Stimulated activated CD4-positive, alpha-beta T cell treated with anti-CD3 and anti-CD28 coated beads, Interleukin-1b, Interleukin-23, amount 100 ng/mL, for 48 hours (primary cell): Measurements from ENCODE around the gene NBPF14.
"Not testable (repeated sequence)": the region's sequence is repeated elsewhere in the genome, so short reads cannot be mapped to it uniquely, and the experiment has no call there.

Source experiments
- DNase-seq: peaks from one replicate; pipeline ENCODE4 v3.0.0-alpha.2; 2020

Gene NBPF14, protein sequence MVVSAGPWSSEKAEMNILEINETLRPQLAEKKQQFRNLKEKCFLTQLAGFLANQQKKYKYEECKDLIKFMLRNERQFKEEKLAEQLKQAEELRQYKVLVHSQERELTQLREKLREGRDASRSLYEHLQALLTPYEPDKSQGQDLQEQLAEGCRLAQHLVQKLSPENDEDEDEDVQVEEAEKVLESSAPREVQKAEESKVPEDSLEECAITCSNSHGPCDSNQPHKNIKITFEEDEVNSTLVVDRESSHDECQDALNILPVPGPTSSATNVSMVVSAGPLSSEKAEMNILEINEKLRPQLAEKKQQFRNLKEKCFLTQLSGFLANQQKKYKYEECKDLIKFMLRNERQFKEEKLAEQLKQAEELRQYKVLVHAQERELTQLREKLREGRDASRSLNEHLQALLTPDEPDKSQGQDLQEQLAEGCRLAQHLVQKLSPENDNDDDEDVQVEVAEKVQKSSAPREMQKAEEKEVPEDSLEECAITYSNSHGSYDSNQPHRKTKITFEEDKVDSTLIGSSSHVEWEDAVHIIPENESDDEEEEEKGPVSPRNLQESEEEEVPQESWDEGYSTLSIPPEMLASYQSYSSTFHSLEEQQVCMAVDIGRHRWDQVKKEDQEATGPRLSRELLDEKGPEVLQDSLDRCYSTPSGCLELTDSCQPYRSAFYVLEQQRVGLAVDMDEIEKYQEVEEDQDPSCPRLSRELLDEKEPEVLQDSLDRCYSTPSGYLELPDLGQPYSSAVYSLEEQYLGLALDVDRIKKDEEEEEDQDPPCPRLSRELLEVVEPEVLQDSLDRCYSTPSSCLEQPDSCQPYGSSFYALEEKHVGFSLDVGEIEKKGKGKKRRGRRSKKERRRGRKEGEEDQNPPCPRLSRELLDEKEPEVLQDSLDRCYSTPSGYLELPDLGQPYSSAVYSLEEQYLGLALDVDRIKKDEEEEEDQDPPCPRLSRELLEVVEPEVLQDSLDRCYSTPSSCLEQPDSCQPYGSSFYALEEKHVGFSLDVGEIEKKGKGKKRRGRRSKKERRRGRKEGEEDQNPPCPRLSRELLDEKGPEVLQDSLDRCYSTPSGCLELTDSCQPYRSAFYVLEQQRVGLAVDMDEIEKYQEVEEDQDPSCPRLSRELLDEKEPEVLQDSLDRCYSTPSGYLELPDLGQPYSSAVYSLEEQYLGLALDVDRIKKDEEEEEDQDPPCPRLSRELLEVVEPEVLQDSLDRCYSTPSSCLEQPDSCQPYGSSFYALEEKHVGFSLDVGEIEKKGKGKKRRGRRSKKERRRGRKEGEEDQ (N-terminal part only)

DNA sequence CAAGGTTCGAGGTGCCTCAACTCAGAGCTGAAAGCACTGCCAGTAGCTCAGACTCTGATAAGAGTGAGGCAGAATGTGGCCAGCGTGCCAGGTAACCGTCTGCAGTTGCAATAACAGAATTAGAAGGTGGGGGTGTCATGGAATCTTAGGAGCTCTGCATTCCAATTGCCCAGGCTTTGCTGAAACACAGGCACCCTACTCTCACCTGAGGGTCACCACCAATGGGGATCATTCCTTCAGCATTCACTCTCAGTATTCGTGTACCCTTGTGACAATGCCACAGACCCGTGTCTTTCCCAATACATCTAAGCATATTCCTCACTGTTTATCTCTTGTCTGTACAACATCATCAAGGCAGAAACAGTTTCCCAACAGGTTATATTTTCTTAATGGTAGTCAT, at the start of gene NBPF14:
Gene NBPF14 (minus strand): TSS at position 101 of the 400 bp plus-strand sequence. CDS start 294 bp downstream, outside the sequence.
- DNase-seq = not testable (repeated sequence)

DNA sequence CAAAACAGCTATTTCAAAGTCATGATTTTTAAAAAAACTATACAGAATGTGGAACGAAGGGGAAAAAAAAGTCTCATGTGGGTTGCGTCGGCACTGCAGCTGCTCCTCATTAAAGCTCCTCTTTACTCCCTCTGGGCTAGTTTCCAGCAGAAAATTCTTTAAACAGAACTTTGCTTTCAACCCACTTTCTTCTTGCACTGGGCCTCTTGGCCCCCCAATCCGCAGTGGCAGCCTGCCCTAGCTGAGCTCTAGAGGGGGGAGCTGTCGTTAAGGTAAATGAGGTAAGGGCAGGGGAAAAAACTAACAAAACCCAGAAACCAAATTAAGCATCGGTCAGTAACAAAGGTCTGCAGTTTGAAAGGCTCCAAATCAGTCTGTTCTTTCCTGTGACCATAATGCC, 29.6 kb upstream of the NBPF14 start:
- DNase-seq = not testable (repeated sequence)

DNA sequence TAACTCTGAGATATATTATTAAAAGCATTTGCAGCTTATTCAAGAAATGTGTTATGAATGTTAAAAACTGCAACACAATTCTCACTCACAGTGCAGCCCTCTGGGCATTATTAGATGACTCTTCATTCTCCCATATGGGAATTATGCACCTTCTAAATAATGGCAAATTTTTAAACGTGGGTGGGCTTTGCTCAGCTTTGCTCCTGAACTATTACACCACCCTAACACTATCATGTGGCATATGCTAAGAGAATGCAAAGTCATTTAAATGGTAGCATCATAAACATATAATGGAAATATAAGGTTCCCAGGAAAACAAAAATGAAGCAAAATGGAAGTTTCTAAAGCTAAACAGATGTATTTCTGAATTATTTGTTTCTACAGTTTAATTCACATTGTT, 22.4 kb upstream of the NBPF14 start:
- DNase-seq = not testable (repeated sequence)

DNA sequence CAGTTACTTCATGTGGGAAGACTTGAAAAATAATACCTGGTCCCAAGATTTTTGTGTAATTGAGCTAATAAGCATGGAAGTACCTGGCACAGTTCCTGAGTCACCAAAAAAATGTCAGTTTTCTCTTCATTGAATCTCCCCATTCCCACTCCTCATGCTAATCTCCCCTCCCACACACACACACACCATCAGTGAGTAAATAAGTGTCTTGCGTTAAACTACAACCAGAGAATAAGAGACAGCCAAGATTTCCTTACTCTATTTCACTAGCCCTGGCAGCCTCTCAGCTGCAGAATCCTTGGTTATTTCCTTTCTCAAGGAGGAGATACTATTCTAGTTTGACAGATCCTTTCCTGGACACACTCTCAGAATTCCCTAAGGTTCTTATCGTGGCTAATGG, 9.5 kb upstream of the NBPF14 start:
- not testable (repeated sequence) for DNase-seq

DNA sequence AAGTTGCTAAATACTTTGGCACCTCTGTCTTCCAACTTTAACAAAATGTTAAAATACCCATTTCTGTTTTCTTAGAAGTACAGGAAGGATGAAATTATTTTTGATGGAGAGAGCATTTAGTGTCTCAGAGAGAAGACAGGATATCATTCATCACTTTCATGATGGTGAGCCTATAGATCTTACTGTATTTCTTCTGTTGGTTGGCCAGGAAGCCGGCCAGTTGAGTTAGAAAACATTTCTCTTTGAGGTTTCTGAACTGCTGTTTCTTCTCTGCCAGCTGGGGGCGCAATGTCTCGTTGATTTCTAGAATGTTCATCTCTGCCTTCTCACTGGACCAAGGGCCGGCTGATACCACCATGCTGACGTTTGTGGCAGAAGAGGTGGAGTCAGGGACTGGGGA, 451 bp downstream of the NBPF14 start:
- DNase-seq = not testable (repeated sequence)

DNA sequence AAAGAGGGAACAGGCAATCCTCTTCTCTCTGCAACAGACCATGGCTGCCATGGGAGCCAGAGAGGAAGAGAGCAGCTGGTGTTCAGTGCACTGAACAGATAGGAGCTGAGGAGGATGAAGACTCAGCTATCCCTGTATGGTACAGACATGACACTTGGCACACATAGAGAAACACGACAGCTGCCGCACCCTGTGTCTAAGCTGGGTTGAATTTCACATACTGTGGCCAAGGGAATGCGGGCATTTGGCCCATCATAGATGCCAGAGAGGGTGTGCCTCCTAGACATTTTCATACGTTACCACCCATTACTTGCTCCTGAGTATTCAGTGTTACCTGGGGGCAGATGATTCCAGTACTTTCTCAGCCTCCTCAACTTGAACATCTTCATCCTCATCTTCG, 4.7 kb downstream of the NBPF14 start:
- DNase-seq = not testable (repeated sequence)

DNA sequence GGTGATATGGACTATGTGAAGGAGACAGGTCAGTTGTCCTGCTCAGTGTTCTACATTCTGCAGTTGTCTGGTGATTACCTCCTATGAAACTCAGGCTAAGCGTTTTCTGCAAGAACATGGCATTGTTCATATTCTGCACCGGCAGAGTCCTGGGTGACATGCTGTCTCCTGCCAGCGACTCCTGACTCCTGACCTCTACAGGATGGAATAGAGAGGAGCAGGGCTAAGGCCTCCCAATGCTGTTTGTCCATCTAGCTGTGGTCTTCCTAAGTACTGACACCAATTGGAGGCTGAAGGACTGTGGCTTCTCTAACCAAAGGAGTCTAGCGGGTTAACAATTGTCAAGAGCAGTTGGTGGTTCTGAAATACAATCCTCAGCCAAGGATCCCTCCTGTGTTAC, 63.7 kb downstream of the NBPF14 start:
- not testable (repeated sequence) for DNase-seq

DNA sequence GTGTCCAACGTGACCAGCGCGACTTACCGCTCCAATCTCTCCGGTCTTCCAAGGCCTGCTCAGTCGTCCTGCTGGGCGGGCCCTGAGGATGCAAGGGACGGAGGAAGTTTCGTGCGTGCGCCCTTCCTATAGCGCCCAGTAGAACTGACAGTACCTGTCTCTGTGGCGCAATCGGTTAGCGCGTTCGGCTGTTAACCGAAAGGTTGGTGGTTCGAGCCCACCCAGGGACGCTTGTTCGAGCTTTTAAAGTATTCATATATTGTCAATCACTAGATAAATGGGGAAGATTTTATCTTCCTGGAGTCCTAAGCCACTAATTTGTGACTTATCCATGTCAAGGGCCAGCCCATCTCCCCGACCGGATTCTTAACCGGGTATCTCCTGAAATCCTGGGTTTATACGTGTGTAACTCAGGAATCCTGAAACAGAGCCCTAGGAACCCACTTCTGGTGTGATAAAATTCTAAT, 66.7 kb downstream of the NBPF14 start:
- peak; percentile 74 for DNase-seq

DNA sequence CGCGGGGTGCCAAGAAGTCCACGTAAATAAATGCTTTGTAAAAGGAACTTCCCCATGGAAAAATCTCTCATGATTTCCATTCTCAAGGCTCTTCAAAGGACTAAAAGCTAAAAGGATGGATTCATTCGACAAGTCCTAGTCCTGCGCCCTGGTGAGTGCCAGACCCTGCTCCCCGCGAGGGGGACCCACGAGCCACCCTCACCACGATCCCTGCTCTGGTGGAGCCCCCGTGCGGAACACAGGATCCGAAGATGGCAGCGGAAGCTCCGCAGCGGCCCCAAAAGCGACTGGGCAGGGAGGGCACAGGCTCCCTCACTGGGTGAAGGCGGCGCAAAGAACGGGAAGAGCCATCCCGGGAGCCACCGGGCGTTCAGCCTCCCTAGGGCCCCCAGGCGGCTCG, 67.2 kb downstream of the NBPF14 start:
- DNase-seq = not testable (repeated sequence)

DNA sequence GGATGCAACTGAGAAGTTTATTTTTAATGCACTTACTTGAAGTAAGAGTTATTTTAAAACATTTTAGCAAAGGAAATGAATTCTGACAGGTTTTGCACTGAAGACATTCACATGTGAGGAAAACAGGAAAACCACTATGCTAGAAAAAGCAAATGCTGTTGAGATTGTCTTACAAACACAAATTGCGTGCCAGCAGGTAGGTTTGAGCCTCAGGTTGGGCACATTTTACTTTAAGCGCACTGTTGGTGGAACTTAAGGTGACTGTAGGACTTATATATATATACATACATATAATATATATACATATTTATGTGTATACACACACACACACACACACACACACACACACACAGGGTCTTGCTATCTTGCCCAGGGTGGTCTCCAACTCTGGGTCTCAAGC, 69.2 kb downstream of the NBPF14 start:
- DNase-seq = not testable (repeated sequence)

DNA sequence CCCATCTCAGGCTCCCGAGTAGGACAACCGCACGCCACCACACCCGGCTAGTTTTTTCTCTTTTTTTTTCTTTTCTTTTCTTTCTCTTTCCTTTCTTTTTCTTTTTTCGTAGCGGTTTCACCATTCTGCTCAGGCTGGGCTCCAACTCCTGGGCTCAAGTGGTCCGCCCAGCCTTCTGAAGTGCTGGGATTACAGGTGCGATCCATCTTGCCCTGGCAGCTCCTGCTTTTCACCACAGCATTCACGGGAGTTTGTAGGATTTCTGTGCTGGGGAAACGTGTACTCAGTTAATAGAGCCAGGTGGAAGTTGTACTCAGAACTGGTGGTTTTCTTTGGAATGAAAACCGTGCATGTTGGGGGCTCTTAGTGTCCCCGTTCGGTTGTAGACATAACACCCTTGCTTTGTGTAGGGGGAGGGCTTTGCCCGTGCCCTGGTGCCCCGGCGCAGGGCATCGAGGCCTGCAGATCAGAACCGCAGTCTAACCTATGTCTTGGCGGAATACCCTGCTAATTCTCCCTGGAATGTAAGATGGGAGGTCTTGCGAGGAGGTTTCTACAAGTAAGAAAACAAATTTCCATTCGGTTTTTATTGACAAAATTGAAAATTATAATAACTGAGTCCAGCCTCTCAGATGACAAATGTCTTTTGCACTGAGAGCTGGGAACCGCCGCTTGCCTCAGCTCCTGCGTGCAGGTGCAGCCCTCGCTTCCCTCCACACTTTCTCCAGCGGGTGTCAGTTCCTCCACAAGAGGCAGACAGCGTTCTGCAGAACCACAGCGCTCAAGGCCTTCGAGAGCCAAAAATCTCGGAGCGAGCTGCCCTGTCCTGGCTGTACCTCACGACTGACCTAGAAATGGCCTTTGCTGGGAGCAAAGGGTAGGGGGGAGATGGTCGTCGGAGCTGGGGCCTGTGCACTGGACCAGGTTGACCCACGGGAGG, 72.3 kb downstream of the NBPF14 start:
- peak; percentile 13 for DNase-seq

DNA sequence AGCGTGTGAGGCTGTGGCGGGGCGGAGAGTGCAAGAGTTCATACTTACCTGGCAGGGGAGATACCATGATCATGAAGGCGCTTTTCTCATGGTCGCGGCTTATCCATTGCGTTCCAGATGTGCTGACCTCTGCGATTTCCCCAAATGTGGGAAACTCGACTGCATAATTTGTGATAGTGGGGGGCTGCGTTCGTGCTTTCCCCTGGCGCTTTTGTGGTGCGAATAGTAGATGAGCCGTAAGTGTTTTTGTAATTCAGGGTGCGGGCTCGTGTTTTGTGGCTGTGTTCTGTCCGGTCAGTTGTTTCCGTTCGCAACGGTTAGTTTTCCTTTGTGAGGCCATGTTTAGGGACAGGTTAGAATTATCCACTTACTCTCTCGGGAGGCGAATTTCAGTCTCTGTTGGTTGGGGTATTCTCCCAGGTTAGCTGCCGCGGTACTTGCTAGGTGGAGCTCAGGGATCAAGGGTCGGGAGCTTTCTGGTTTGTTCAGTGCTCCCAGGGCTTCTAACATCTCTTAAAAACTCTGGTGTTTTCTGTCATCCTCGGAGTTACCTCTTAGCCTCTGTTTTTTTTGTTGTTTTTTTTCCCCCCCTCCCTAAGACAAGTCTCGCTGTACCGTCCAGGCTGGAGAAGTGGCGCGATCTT, 73.1 kb downstream of the NBPF14 start:
- peak; percentile 95 for DNase-seq

DNA sequence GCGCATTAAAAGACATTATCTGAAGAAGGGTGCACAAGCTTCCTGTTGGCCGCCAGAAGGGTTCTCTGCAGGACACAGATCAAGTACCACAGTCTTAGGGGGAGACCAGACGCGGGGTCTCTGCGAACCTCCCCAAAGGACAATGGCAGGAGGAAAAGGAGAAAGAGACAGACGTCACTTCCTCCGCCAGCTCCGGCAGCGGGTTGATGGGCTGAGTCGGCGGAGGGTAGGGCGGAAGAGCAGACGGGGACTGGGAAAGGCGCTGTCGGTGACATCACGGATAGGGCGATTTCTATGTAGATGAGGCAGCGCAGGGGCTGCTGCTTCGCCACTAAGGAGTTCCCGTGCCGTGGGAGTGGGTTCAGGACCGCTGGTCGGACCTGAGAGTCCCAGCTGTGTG, 73.7 kb downstream of the NBPF14 start:
- peak; percentile 90 for DNase-seq

DNA sequence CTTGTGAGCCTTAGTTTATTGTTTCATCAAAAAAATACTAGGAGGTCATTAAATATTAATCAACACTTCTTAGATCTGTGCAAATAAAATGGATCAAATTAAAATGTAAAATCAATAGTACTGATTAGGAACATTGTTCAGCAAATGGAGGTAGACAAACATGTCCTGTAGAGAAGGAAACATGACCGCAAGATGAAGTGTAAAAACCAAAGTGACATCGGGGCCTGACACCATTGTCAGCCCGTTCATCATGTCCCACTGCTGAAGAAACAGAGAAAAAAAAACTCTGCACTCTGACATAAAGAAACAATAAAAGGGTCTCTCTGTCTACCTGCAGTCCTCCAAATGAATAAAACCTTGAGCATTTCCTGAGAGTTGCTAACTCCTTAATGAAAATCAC, 81.5 kb downstream of the NBPF14 start:
- DNase-seq = not testable (repeated sequence)

DNA sequence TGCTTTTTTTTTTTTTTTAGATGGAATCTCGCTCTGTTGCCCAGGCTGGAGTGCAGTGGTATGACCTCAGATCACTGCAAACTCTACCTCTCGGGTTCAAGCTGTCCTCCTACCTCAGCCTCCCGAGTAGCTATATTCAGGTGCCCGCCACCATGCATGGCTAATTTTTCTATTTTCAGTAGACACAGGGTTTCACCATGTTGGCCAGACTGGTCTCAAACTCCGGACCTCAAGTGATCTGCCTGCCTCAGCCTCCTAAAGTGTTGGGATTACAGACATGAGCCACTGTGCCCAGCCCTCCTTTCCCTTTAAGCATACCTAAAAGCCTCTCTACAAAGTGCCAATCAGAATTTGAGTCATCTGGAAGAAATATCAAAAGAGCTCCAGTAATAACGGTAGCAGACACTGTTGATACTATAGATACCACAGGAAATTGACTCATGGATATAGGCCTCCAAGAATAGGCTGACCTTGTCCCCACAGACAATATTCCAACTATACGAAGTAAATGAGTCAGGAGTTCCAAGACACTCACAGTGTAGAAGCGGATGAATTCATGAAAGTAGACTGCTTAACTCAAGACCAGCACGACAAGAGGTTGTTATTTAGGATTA, 83.1 kb downstream of the NBPF14 start:
- DNase-seq = not testable (repeated sequence)

DNA sequence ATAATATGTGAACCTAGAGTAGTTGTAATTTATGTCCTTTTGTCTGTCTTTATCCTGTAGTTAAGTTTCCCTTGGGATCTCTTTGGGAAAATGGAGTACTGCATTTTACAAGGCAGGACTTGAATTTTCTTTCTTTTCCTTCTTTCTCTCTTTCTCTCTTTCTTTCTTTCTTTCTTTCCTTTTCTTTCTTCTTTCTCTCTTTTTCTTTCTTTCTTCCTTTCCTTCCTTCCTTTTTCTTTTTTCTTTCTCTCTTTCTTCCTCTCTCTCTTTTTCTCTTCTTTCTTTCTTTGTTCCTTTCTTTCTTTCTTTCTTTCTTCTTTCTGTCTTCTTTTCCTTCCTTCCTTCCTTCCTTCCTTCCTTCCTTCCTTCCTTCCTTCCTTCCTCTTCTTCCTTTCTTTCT, 101.9 kb downstream of the NBPF14 start:
- DNase-seq = not testable (repeated sequence)

DNA sequence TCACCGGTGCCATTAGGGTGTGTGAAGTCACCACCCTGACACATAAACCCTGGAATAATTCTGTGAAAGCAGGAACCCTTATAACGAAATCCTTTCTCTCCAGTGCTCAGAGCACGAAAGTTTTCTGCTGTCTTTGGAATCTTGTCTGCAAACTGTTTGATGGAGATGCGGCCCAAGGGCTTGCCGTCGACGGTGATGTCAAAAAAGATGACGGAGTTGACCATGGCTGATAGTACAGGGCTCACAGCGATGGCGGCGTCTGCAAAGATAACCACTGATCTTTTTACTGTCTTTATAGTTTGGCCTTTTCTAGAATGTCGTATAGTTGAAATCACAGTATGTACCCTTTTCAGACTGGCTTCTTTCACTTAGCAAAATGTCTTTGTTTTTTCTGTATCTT, 112.8 kb downstream of the NBPF14 start, which contains the start of gene PPIAL4G:
Gene PPIAL4G (minus strand): TSS at position 274 of the 400 bp plus-strand sequence. CDS start 50 bp downstream, at position 224.
- DNase-seq = not testable (repeated sequence)
